Measurements from ENCODE around the gene ADARB2.
"Not testable (repeated sequence)": the region's sequence is repeated elsewhere in the genome, so short reads cannot be mapped to it uniquely, and the experiment has no call there.

The ADARB2 gene

DNA sequence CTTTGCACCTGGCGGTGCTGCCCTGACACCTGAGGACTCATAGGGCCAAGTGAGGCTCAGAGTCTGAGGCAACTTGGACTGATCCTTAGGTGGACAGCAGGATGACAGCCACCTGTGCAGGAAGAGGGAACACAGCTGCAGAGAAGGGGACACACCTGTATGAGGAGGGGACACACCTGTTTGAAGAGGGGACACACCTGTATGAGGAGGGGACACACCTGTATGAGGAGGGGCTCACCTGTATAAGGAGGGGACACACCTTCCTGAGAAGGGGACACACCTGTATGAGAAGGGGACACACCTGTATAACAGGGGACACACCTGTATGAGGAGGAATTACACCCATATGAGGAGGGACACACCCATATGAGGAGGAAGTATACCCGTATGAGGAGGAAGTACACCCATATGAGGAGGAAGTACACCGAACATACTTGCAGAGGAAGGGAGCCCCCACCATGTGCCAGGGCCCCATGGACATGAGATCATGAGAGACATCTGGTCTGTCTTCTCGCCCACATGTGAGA is 285.9 kb downstream of the ADARB2 start:
- DNase-seq, result no peak

DNA sequence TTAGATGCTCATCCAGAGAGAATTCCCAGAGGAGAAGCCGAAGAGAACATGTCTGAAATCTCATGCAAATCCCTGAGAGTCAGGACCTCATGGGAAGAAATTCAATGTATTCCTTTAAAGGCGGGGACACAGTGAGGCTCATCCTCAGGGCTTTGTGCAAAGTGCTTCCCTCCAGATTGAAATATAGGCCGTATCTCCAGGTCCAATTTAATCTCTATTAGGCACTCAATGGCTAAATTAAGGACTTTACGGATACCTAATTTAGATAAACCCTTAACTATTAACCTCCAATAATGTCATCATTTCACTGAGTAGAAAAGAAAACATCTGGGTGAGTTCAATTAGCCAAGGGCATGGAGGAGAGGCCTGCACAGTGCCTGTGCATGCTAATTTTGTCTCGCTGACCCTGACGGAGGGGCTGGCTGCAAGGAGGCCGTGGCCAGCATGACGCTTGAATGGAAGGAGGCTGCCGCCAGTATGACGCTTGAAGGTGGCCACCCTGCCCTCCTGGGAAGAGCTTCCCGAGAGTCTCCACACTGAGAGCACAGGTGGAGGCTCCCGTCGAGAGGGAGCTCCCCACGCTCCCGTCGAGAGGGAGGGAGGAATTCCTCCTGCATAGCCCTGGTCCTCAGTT is 287.6 kb downstream of the ADARB2 start:
- DNase-seq, result no peak

DNA sequence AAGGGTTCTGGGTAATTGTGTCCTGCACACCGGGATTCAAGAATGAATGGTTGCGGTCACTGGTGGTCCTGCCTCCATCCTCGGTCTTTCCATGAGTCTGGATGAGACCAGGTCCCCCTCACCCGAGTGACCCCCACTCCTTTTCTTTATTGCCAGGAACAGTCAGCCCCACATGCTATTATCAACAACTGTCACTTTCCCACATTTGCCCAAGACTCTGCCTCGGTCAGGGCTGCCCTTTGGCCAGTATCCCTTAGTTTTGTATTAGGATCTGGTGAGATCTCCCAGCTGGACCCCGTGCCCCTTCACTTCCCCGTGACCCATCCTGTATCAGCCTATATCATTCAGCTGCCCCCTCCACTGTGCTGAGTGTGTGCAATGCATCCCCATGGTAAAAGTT is 288.3 kb downstream of the ADARB2 start:
- DNase-seq, result no peak

- DNase-seq, result no peak
Observed at GRCh38 chr10:1448252-1448930, 288.9 kb downstream of the ADARB2 start.

DNA sequence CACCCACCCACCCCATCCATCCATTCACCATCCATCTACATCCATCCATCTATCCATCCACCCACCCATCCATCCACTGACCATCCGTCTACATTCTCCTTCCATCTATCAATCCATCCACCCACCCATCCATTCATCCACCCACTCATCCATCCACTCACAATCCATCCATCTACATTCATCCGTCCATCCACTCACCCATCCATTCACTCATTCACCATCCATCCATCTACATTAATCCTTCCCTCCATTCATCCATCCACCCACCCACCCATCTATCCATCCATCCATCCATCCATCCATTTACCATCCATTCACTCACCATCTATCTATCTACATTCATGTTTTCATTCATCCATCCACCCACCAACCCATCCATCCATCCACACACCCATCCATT is 292.5 kb downstream of the ADARB2 start:
- no peak for DNase-seq

DNA sequence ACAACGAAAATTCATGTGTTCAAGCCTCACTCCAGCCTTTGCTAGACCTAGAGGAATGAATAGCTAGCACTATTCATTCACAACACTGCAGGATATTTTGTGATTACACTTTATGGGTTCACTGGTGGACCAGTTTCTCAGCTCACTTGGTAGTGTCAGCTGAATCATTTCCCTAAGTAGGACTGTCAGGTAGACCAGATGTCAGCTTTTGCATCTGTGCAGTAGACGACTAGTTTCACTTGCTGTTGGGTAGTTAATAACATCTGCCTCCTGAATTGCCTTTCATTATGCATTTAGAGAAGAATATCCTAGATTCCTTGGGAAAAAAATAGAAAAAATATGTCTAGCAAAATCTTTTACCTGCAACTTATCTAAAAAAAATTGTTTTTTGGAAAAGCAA is 296.4 kb downstream of the ADARB2 start:
- no peak for DNase-seq

DNA sequence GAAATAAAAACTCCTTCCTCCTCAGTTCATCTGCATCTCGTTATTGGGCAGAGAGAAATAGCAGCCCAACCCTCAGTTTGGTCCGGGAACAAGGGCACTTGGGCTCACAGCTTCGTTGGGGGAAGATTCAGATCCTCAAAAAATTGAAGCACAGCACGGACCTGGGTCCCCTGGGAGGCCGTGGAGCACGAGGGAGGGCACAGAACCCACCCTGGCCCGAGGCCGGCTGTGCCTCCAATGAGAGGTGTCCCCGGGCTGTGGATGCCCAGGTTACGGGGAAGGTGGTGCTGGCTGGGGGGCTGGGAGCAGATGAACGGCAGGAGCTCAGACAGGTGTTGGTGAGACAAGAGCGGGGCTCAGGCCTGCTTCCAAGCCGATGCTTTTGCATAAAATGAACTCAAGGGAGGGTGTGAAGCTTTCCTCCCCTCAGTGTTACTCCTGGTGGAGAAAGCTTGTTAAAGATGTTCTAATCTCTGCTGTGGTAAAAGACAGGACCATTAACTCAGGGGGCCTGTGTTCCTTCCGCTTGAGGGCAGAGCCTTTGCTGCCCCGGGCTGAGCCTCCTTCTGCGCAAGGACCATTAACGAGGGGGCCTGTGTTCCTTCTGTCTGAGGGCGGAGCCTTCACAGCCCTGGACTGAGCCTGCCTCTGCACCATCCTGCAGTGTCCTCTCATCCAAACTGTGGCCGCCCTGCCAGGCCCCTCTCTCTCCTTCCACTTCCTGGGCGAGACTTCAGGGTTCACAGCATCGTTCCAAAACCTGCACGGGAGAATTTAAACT is 302.2 kb downstream of the ADARB2 start:
- DNase-seq, result no peak

- DNase-seq, result no peak
Observed at GRCh38 chr10:1434202-1434601, 303.1 kb downstream of the ADARB2 start.

DNA sequence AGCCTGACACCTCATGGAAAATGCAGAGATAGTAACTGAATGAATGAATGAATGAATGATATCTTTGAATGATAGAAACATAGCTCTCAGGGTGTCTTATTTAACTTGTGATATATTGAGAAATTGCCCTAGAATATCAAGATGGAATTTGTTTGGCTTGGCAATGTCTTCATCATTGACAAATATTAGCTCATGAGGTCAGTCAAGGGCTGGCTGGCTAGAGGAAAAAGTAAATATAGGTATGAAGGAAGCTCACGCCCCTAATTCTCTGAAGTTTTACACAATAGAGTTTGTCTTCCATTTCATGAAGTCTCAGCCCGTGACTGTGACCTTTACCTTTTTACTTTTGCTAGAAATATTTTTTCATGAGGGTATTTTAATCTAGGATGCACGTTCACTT is 305.2 kb downstream of the ADARB2 start:
- DNase-seq, result no peak

GRCh38 chr10:1431229-1431628 is 306.1 kb downstream of the ADARB2 start:
- DNase-seq, result no peak

- DNase-seq, result not testable (repeated sequence)
Observed at GRCh38 chr10:1427521-1428186, 309.7 kb downstream of the ADARB2 start.

DNA sequence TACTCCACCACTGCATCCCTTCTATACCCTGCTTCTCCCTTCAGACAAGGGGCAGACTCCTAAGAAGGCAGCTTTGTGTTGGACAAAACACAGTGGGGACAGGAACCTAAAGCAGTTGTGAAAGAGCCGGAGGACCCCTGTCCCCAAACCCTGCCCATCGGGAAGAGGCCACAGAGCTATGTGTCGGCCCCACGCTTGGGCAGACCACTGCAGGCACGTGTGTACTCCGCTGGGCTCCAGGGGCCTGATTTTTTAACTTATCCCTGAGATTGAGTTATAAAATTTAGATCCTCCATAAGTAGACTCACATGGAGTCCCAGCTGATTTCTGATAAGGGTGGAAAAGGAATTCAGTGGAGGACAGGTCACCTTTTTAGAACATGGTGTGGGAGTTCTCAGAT is 310.5 kb downstream of the ADARB2 start:
- DNase-seq, result no peak

DNA sequence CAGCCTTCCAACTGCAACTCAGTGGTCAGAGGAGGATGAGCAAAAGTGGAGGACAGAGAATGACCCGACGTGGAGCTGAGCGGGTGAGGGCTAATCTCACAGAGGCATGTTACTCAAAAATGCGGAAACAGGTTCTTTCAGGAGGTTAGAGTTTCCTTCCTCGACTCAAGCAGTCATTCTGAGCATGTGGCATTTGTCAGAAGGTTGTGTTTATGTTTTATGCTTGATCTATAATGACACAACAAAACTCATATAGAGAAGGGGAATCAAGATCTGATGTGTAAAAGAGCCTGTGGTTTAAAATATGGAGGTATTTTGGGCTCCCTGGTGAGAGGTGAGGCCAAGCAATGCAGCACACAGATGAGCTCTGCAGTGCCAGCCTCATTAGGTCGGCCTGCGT is 311.4 kb downstream of the ADARB2 start:
- peak; percentile 5 for DNase-seq

- no peak for DNase-seq
Observed at GRCh38 chr10:1424648-1425047, 312.7 kb downstream of the ADARB2 start.

DNA sequence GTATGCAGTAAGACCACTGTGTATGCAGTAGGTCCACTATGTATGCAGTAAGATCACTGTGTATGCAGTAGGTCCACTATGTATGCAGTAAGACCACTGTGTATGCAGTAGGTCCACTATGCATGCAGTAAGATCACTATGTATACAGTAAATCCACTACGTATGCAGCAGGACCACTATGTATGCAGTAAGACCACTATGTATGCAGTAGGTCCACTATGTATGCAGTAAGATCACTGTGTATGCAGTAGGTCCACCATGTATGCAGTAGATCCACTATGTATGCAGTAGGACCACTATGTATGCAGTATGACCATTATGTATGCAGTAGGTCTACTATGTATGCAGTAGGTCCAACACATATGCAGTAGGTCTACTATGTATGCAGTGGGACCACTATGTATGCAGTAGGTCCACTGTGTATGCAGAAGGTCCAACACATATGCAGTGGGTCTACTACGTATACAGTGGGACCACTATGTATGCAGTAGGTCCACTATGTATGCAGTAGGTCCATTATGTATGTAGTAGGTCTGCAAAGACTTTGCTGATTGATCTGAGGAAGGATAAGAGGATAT is 313.6 kb downstream of the ADARB2 start:
- DNase-seq, result no peak

DNA sequence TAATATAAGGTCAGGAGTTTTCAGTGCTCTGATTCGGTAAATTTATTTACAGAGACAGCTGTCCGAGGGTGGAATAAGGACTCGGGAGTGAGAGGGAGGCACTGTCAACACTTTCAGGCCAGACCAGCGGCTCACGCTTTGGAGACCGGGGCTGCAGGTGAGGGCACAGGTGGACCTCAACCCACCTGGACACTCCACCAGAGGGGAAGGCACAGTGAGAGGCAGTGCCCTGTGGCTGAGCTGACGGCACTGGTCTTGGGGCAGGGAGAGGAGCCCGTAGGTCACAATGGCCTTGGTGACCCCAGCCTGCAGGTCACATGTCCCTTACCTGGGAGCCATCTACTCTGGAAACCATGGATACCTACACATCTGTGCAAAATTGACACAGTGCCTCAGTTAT is 315.1 kb downstream of the ADARB2 start:
- no peak for DNase-seq

DNA sequence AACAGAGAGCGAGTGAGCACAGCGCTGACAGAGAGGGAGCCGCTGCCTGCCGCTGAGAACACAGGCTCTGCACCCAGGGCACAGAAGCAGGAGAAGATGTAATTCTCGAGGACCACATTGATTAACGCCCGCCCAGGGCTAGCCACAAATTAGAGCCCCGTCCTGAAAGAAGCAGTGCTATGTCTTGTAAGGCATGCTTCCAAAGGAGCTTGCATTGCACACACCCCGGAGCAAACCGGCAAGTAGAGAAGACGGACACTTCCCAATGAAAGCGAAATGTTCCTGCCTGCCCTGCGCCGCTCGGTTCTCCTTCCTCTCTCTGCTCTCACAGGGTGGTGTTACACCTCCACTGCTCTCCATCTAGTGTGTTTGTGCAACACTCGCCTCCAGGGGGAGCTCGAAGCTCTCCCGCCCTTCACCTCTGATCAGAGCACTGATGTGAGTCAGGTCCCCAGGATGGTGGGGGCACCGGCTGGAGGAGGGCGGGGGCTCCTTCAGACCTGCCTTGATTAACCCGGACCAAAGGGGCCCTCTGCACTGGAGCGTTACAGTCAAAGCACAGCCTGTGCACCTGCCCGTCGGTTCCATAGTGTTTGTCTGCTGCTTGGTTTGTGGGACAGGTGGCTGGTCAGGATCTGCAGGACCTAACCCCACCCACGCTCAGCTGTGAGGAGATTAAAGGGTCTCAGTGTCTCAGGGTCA is 316.5 kb downstream of the ADARB2 start:
- peak; percentile 77 for DNase-seq

DNA sequence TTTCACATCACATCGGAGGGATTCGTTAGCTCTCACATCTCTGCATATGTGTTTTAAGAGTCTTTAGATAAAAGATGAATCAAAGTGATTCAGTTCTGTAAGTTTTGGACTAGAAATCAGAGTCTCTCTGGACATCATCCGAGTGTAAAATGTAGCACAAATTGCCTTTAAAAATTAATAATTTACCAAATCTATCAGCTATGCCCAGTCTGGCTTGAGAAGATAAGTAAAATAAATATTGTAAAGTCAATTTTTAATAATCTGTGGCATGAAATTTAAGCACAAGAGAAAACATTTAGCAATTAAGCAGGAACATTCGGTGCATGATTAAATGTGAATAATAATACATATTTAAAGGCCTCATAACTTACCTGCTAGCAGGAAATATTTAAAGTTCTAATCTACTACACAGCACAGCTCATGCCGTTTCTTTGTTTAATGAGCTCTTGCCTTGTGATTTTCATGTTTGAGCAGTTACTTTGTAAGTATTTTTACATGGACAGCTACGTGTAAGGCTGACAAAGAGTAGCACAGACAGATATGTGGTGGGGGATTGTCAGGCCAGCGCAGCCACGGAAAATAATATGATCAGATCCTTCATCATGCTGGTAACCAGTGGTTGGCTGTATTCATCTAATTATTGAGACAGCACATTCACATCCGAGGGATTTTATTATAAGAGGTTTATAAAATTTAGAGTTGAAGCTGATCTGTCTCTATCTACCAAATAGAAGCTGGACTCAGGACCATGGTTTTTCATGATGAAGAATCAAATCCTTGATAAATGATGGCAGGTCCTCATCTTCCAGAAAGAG is 317.3 kb downstream of the ADARB2 start:
- DNase-seq, result no peak

- DNase-seq, result no peak
Observed at GRCh38 chr10:1418031-1418550, 319.2 kb downstream of the ADARB2 start.

- no peak for DNase-seq
Observed at GRCh38 chr10:1417574-1417973, 319.8 kb downstream of the ADARB2 start.

DNA sequence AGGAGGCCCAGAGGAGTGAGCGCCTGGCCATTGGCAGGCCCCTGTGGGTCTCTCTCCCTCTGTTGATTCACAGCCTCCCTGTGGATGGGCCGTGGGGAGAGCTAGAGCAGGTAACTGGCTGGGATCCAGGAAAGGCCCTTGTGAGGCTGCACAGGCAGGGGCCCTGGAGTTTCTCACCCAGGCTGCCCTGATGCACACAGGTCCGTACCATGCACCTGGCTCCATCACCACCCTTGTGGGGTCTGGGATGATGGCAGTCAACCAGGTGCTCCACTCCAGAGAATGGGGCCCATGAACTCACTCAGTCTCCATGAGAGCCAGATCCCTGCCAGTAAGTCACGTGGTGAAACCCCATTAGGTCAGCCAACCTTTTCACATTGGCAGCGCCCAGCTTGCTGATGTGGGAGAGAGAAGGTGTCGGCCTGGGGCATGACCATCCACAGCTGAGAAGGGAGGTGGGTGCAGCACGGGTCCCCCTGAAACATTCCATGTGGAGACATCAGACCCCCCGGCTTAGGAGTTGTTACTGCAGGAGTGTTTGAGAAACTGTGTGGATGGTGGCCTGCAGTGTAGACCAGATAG is 320.8 kb downstream of the ADARB2 start:
- no peak for DNase-seq

Measured in OCI-M1 (cell line).